ENCODE measurements around the gene RNU7-1.

- TF ChIP-seq CTCF (IDR thresholded peaks at IDR 0.05) (no peak), POLR2A (IDR thresholded peaks at IDR 0.05) (no peak)
Observed at GRCh38 chr12:6914947-6915788, 28.4 kb upstream of the RNU7-1 start.

Data from ovary (tissue), 3 donors.